GM12878 (cell line): ENCODE measurements around the gene TSR3.

Experiments used
- BCLAF1 ChIP-seq: fragments of 450-650 bp; IDR thresholded peaks from 2 replicates; pipeline ENCODE4 v1.6.1; 2017; ENCODE audit warnings: antibody characterized with exemption, mild to moderate bottlenecking, moderate library complexity
- CHD4 ChIP-seq: fragments of 200-600 bp; sonication (generic); IDR thresholded peaks from 2 replicates; pipeline ENCODE4 v1.6.1; 2016; ENCODE audit warnings: mild to moderate bottlenecking
- CTCF ChIP-seq, 3 experiments: IDR thresholded peaks in 2 of 3; conservative IDR thresholded peaks in 1 of 3; 2 replicates each; pipeline ENCODE4 v1.5.1; 2011; ENCODE audit warnings: low read depth in 3 of 3, low read length in 3 of 3, mild to moderate bottlenecking in 3 of 3, control low read depth in 2 of 3, moderate library complexity in 2 of 3, inconsistent platforms in 1 of 3, mixed read lengths in 1 of 3; ENCODE audit not compliant: control insufficient read depth in 2 of 3, insufficient read depth in 1 of 3; ENCODE audit errors: extremely low read depth in 1 of 3
- HDGF ChIP-seq: fragments of 450-650 bp; IDR thresholded peaks from 2 replicates; pipeline ENCODE4 v1.6.1; 2016; ENCODE audit warnings: antibody characterized with exemption
- MYB ChIP-seq: fragments of 150-350 bp; IDR thresholded peaks from 2 replicates; pipeline ENCODE4 v1.6.1; 2014; ENCODE audit warnings: mild to moderate bottlenecking, low read depth, low read length, borderline replicate concordance
- NR2C2 ChIP-seq: IDR thresholded peaks from 2 replicates; pipeline ENCODE4 v1.6.1; 2011; ENCODE audit warnings: borderline replicate concordance, low read depth; ENCODE audit not compliant: control insufficient read depth, insufficient read length
- PML ChIP-seq: IDR thresholded peaks from 2 replicates; pipeline ENCODE4 v1.6.1; 2012; ENCODE audit warnings: low read length, inconsistent platforms
- POLR2A ChIP-seq: IDR thresholded peaks from 2 replicates; pipeline ENCODE4 v1.6.1; 2011; ENCODE audit warnings: low read depth, mild to moderate bottlenecking, low read length

DNA sequence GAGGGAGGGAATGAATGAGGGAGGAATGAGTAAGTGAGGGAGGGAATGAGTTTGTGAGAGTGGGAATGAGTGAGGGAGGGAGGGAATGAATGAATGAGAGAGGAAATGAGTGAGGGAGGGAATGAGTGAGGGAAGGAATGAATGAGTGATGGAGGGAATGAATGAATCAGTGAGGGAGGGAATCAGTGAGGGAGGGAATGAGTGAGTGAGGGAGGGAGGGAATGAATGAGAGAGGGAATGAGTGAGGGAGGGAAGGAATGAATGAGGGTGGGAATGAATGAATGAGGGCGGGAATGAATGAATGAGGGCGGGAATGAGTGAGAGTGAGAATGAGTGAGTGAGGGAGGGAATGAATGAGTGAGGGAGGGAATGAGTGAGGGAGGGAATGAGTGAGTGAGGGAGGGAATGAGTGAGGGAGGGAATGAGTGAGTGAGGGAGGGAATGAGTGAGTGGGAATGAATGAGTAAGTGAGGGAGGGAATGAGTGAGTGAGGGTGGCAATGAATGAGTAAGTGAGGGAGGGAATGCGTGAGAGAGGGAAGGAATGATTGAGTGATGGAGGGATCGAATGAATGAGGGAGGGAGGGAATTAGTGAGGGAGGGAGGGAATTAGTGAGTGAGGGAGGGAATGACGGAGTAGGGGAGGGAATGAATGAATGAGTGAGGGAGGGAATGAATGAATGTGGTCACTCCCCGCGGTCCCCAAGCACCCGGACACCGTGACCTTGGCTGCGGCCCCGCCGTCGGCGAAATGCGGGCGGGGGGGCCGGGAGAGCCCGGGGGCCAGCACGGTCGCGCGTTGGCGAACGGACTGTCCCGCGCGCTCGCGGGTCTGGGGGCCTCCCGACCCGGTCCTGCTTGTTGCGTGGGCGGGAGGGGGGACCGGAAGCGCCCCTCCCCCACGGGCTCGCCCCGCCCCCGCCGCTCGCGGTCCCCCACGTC lies 43.4 kb downstream of the TSR3 start:
- TF ChIP-seq POLR2A, result peak; percentile 75
- no peak for TF ChIP-seq CTCF (IDR thresholded peaks at IDR 0.05 in 2 of 3, conservative IDR thresholded peaks at IDR 0.05 in 1 of 3; ENCODE audit: control insufficient read depth in 2 of 3, extremely low read depth in 1 of 3, insufficient read depth in 1 of 3, low read depth in 3 of 3, low read length in 3 of 3)
- no peak for TF ChIP-seq PML
- TF ChIP-seq BCLAF1, result no peak
- no peak for TF ChIP-seq NR2C2
- no peak for TF ChIP-seq CHD4
- TF ChIP-seq HDGF, result peak; percentile 24; the same call in 1 of the 2 replicates
- TF ChIP-seq MYB, result no peak
